Iris pigment epithelial cell (primary cell): ENCODE measurements around the gene SLC22A23.

Experiments used
- DNase-seq: peaks from one replicate; pipeline ENCODE4 v3.0.0-alpha.2; 2011; ENCODE audit warnings: low read depth

Gene SLC22A23

GRCh38 chr6:3283241-3283640 is 173.6 kb downstream of the SLC22A23 start:
- DNase-seq, result no peak

GRCh38 chr6:3282476-3283236 is 174.2 kb downstream of the SLC22A23 start:
- DNase-seq, result no peak

GRCh38 chr6:3281631-3282475 is 175.0 kb downstream of the SLC22A23 start:
- DNase-seq, result peak; percentile 92

- DNase-seq, result peak; percentile 45
Measured at GRCh38 chr6:3280866-3281465, 175.9 kb downstream of the SLC22A23 start.

GRCh38 chr6:3280091-3280490 is 176.8 kb downstream of the SLC22A23 start:
- no peak for DNase-seq

GRCh38 chr6:3278691-3279090 is 178.2 kb downstream of the SLC22A23 start:
- no peak for DNase-seq

GRCh38 chr6:3277851-3278416 is 178.9 kb downstream of the SLC22A23 start:
- DNase-seq, result no peak

- DNase-seq, result no peak
Measured at GRCh38 chr6:3277251-3277650, 179.6 kb downstream of the SLC22A23 start.

GRCh38 chr6:3276174-3277167 is 180.4 kb downstream of the SLC22A23 start:
- no peak for DNase-seq

- DNase-seq, result peak; percentile 5
Measured at GRCh38 chr6:3273707-3274521, 182.9 kb downstream of the SLC22A23 start.

GRCh38 chr6:3272911-3273547 is 183.8 kb downstream of the SLC22A23 start:
- no peak for DNase-seq

GRCh38 chr6:3271756-3272155 is 185.1 kb downstream of the SLC22A23 start:
- DNase-seq, result no peak

- no peak for DNase-seq
Measured at GRCh38 chr6:3270258-3270657, 186.6 kb downstream of the SLC22A23 start.

GRCh38 chr6:3269281-3269975 is 187.4 kb downstream of the SLC22A23 start:
- no peak for DNase-seq

- no peak for DNase-seq
Measured at GRCh38 chr6:3268680-3269079, 188.2 kb downstream of the SLC22A23 start.

GRCh38 chr6:3267162-3267561 is 189.7 kb downstream of the SLC22A23 start:
- DNase-seq, result no peak

GRCh38 chr6:3266170-3266569 is 190.7 kb downstream of the SLC22A23 start:
- no peak for DNase-seq

- no peak for DNase-seq
Measured at GRCh38 chr6:3265671-3266070, 191.2 kb downstream of the SLC22A23 start.

- no peak for DNase-seq
Measured at GRCh38 chr6:3264356-3264755, 192.5 kb downstream of the SLC22A23 start.
